Measurements from ENCODE around the gene CNGB1.
"Not testable (repeated sequence)": the region's sequence is repeated elsewhere in the genome, so short reads cannot be mapped to it uniquely, and the experiment has no call there.

Gene CNGB1

GRCh38 chr16:57876210-57876609, 94.7 kb downstream of the CNGB1 start:
- no peak for DNase-seq
- H3K27ac ChIP-seq = no peak overlapping the region
- in situ Hi-C loops (cut with HindIII; ENCODE audit: low pct_ligation_motif_present, low sequenced_read_pairs) = no loop called here
- TF ChIP-seq CTCF (IDR thresholded peaks at IDR 0.05; ENCODE audit: low read depth, low read length, missing control alignments) = no peak
- H3K4me3 ChIP-seq (ENCODE audit: low read depth, low read length) = no peak overlapping the region
- H3K36me3 ChIP-seq (replicated peaks) = no peaks in the 10 kb centered on the region
- no peaks in the 10 kb centered on the region for H3K27me3 ChIP-seq (replicated peaks)

GRCh38 chr16:57875347-57875746, 95.6 kb downstream of the CNGB1 start:
- no peak for DNase-seq
- no peaks in the 10 kb centered on the region for H3K27me3 ChIP-seq (replicated peaks)
- H3K36me3 ChIP-seq (replicated peaks) = no peaks in the 10 kb centered on the region
- H3K27ac ChIP-seq = no peak overlapping the region
- in situ Hi-C loops (cut with HindIII; ENCODE audit: low pct_ligation_motif_present, low sequenced_read_pairs) = no loop called here
- H3K4me3 ChIP-seq (ENCODE audit: low read depth, low read length) = no peak overlapping the region
- no peak for TF ChIP-seq CTCF (IDR thresholded peaks at IDR 0.05; ENCODE audit: low read depth, low read length, missing control alignments)

GRCh38 chr16:57873218-57873617, 97.7 kb downstream of the CNGB1 start:
- Histone ChIP-seq H3K27ac (no peak overlapping the region), H3K36me3 (replicated peaks) (no peaks in the 10 kb centered on the region), H3K27me3 (replicated peaks) (no peaks in the 10 kb centered on the region), H3K4me3 (ENCODE audit: low read depth, low read length) (no peak overlapping the region)
- DNase-seq = no peak
- in situ Hi-C loops (cut with HindIII; ENCODE audit: low pct_ligation_motif_present, low sequenced_read_pairs) = no loop called here
- no peak for TF ChIP-seq CTCF (IDR thresholded peaks at IDR 0.05; ENCODE audit: low read depth, low read length, missing control alignments)

- H3K36me3 ChIP-seq (replicated peaks); in situ Hi-C loops (cut with HindIII; ENCODE audit: low pct_ligation_motif_present, low sequenced_read_pairs); H3K27me3 ChIP-seq (replicated peaks); H3K27ac ChIP-seq; DNase-seq; H3K4me3 ChIP-seq (ENCODE audit: low read depth, low read length): not testable (repeated sequence)
Measured at GRCh38 chr16:57872764-57873163, 98.2 kb downstream of the CNGB1 start.

- in situ Hi-C loops (cut with HindIII; ENCODE audit: low pct_ligation_motif_present, low sequenced_read_pairs) = no loop called here
- peak overlapping the region; percentile 68 for H3K27ac ChIP-seq
- no peak for DNase-seq
Measured at GRCh38 chr16:57871456-57871855, 99.5 kb downstream of the CNGB1 start.

GRCh38 chr16:57870753-57871454, 100.0 kb downstream of the CNGB1 start:
- no peaks in the 10 kb centered on the region for H3K27me3 ChIP-seq (replicated peaks)
- in situ Hi-C loops (cut with HindIII; ENCODE audit: low pct_ligation_motif_present, low sequenced_read_pairs) = no loop called here
- peak overlapping the region; percentile 3 for H3K27ac ChIP-seq
- no peak overlapping the region for H3K4me3 ChIP-seq (ENCODE audit: low read depth, low read length)
- no peaks in the 10 kb centered on the region for H3K36me3 ChIP-seq (replicated peaks)
- no peak for TF ChIP-seq CTCF (IDR thresholded peaks at IDR 0.05; ENCODE audit: low read depth, low read length, missing control alignments)
- no peak for DNase-seq

More at GRCh38 chr16:57871456-57871855, 99.5 kb downstream of the CNGB1 start:
- Histone ChIP-seq H3K4me3 (ENCODE audit: low read depth, low read length) (no peak overlapping the region), H3K36me3 (replicated peaks) (no peaks in the 10 kb centered on the region), H3K27me3 (replicated peaks) (no peaks in the 10 kb centered on the region)
- TF ChIP-seq CTCF (IDR thresholded peaks at IDR 0.05; ENCODE audit: low read depth, low read length, missing control alignments) = no peak

Data from brain microvascular endothelial cell (primary cell).